ENCODE measurements around the gene MAP3K2.
A peak's percentile ranks its signal among the peaks of the same experiment; 100 is the strongest.

The MAP3K2 gene

DNA sequence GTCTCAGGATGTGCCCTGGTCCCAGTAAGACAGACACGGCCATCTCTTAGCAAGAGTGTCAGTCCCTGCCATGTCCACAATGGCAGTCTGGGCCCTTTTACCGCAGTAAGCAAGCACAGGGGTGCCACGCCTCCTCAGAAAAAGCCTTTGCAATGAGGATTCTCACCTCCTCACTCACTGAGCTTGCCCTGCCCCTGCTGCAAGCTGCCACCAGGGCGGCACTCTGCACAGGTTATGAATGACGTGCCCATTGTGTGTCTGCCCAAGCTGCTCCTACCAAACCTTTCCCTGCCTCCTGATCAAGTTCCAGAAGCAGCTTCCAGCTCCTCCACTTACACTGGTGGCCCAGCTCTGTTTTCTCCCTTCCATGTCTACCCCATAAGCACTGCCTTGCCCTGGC, 117.1 kb downstream of the MAP3K2 start:
- Histone ChIP-seq H3K4me2 (ENCODE audit: low read length) (no peak overlapping the region), H3K9me2 (ENCODE audit: low read depth, low read length) (no peaks in the 10 kb centered on the region), H3K9me3 (ENCODE audit: low read length) (no peaks in the 10 kb centered on the region), H4K20me1 (ENCODE audit: insufficient read depth, low read length) (no peaks in the 10 kb centered on the region), H3K79me2 (ENCODE audit: insufficient read depth, low read length) (no peaks in the 10 kb centered on the region), H3K4me1 (ENCODE audit: insufficient read depth, low read length, severe bottlenecking) (no peaks in the 10 kb centered on the region), H3K4me3 (ENCODE audit: low read depth, low read length, poor library complexity, severe bottlenecking) (no peak overlapping the region), H3F3A (ENCODE audit: insufficient read depth, low read length) (no peaks in the 10 kb centered on the region), H3K27ac (ENCODE audit: low read depth, low read length, poor library complexity, severe bottlenecking) (no peak overlapping the region), H2AFZ (ENCODE audit: low read length) (no peak overlapping the region), H3K27me3 (ENCODE audit: insufficient read depth, low read length) (no peaks in the 10 kb centered on the region), H3K9ac (ENCODE audit: low read length) (no peak overlapping the region), H3K36me3 (ENCODE audit: insufficient read depth, low read length) (peaks cover 74% of the 10 kb centered on the region)
- TF ChIP-seq, protein P1, sequence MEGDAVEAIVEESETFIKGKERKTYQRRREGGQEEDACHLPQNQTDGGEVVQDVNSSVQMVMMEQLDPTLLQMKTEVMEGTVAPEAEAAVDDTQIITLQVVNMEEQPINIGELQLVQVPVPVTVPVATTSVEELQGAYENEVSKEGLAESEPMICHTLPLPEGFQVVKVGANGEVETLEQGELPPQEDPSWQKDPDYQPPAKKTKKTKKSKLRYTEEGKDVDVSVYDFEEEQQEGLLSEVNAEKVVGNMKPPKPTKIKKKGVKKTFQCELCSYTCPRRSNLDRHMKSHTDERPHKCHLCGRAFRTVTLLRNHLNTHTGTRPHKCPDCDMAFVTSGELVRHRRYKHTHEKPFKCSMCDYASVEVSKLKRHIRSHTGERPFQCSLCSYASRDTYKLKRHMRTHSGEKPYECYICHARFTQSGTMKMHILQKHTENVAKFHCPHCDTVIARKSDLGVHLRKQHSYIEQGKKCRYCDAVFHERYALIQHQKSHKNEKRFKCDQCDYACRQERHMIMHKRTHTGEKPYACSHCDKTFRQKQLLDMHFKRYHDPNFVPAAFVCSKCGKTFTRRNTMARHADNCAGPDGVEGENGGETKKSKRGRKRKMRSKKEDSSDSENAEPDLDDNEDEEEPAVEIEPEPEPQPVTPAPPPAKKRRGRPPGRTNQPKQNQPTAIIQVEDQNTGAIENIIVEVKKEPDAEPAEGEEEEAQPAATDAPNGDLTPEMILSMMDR (IDR thresholded peaks at IDR 0.05; ENCODE audit: low read length), result peak; percentile 41
- TF ChIP-seq EZH2 (IDR thresholded peaks at IDR 0.05; ENCODE audit: borderline replicate concordance, low read length), result no peak

DNA sequence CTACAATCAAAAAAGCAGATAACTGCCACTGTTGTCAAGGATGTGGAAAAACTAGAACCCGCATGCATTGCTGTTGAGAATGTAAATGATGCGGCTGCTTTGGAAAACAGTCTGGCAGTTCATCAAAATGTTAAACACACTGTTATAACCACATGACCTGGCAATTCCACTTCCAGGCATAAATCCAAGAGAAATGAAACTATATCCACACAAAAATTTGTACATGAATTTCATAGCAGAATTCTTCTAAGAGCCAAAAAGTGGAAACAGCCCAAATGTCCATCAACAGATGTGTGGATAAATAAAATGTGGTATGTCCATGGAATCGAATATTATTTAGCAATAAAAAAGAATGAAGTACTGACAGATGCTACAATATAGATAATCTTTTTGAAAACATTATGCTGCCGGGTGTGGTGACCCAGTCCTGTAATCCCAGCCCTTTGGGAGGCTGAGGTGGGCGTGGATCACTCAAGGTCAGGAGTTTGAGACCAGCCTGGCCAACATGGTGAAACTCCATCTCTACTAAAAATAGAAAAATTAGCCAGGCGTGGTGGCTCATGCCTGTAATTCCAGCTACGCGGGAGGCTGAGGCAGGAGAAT, 125.9 kb downstream of the MAP3K2 start:
- Histone ChIP-seq H3K9me2 (ENCODE audit: low read depth, low read length) (no peaks in the 10 kb centered on the region), H3K27ac (ENCODE audit: low read depth, low read length, poor library complexity, severe bottlenecking) (no peak overlapping the region), H3K79me2 (ENCODE audit: insufficient read depth, low read length) (no peaks in the 10 kb centered on the region), H3K4me3 (ENCODE audit: low read depth, low read length, poor library complexity, severe bottlenecking) (no peak overlapping the region), H3K36me3 (ENCODE audit: insufficient read depth, low read length) (peaks cover 47% of the 10 kb centered on the region), H3K4me1 (ENCODE audit: insufficient read depth, low read length, severe bottlenecking) (no peaks in the 10 kb centered on the region), H2AFZ (ENCODE audit: low read length) (no peak overlapping the region), H3K9ac (ENCODE audit: low read length) (no peak overlapping the region), H4K20me1 (ENCODE audit: insufficient read depth, low read length) (no peaks in the 10 kb centered on the region), H3K9me3 (ENCODE audit: low read length) (no peaks in the 10 kb centered on the region), H3F3A (ENCODE audit: insufficient read depth, low read length) (no peaks in the 10 kb centered on the region), H3K4me2 (ENCODE audit: low read length) (no peak overlapping the region), H3K27me3 (ENCODE audit: insufficient read depth, low read length) (no peaks in the 10 kb centered on the region)
- no peak for TF ChIP-seq EZH2 (IDR thresholded peaks at IDR 0.05; ENCODE audit: borderline replicate concordance, low read length)
- TF ChIP-seq, protein P1 (IDR thresholded peaks at IDR 0.05; ENCODE audit: low read length), result no peak

DNA sequence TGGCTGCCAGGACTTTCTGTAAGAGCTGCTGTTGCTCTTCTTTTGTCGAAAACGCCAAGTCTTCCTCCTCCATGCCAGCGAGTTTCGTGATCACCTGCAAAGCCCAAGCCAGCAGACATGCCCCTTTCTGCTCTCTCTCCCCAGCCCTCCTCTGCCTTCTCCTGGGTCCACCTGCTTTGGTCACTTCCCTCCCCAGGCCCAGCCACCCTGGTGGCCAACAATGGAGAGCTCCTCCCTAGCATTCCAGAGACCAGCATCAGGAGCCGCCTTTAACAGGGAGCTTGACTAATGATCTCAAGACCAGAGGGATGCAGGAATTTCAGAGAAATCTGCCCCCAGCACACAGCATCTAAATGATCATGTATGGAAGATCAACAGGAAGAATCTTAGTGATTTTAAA, 128.4 kb downstream of the MAP3K2 start:
- no peaks in the 10 kb centered on the region for H3K9me3 ChIP-seq (ENCODE audit: low read length)
- no peak overlapping the region for H3K27ac ChIP-seq (ENCODE audit: low read depth, low read length, poor library complexity, severe bottlenecking)
- H4K20me1 ChIP-seq (ENCODE audit: insufficient read depth, low read length), result no peaks in the 10 kb centered on the region
- H3K4me3 ChIP-seq (ENCODE audit: low read depth, low read length, poor library complexity, severe bottlenecking), result no peak overlapping the region
- peaks cover 54% of the 10 kb centered on the region for H3K36me3 ChIP-seq (ENCODE audit: insufficient read depth, low read length)
- no peaks in the 10 kb centered on the region for H3F3A ChIP-seq (ENCODE audit: insufficient read depth, low read length)
- H3K27me3 ChIP-seq (ENCODE audit: insufficient read depth, low read length), result no peaks in the 10 kb centered on the region
- TF ChIP-seq, protein P1 (IDR thresholded peaks at IDR 0.05; ENCODE audit: low read length), result no peak
- no peak for TF ChIP-seq EZH2 (IDR thresholded peaks at IDR 0.05; ENCODE audit: borderline replicate concordance, low read length)
- no peaks in the 10 kb centered on the region for H3K9me2 ChIP-seq (ENCODE audit: low read depth, low read length)
- H3K4me2 ChIP-seq (ENCODE audit: low read length), result no peak overlapping the region
- H3K9ac ChIP-seq (ENCODE audit: low read length), result no peak overlapping the region
- no peaks in the 10 kb centered on the region for H3K79me2 ChIP-seq (ENCODE audit: insufficient read depth, low read length)
- no peak overlapping the region for H2AFZ ChIP-seq (ENCODE audit: low read length)
- no peaks in the 10 kb centered on the region for H3K4me1 ChIP-seq (ENCODE audit: insufficient read depth, low read length, severe bottlenecking)

Measured in OCI-LY1 (cell line).